SK-N-SH treated with all-trans-retinoic acid at 6 μM for 48 hours (cell line): Measurements from ENCODE around the gene MITF.

ENCODE experiments used
- ATAC-seq: fragments of 200-7000 bp; cut with Tn5 transposase; 3 replicates; pipeline ENCODE4 v1.9.1; 2020; ENCODE audit warnings: mild to moderate bottlenecking, moderate library complexity
- ARNTL ChIP-seq: fragments of 450-650 bp; formaldehyde crosslinking; IDR thresholded peaks from 2 replicates; pipeline ENCODE4 v1.5.0; 2020; ENCODE audit warnings: low read depth, mild to moderate bottlenecking, moderate library complexity, borderline replicate concordance
- BACH2 ChIP-seq: fragments of 250-450 bp; sonication (Bioruptor Pico); IDR thresholded peaks from 2 replicates; pipeline ENCODE4 v1.9.0; 2021; ENCODE audit warnings: mild to moderate bottlenecking, borderline replicate concordance
- CREB5 ChIP-seq: fragments of 250-450 bp; sonication (Bioruptor Pico); IDR thresholded peaks from 2 replicates; pipeline ENCODE4 v1.5.1; 2020; ENCODE audit warnings: low read depth, mild to moderate bottlenecking, moderate library complexity
- CSDC2 ChIP-seq: fragments of 250-450 bp; sonication (Bioruptor Pico); IDR thresholded peaks from 2 replicates; pipeline ENCODE4 v1.5.0; 2020; ENCODE audit warnings: mild to moderate bottlenecking, moderate library complexity
- CSRNP3 ChIP-seq: fragments of 250-450 bp; sonication (Bioruptor Pico); IDR thresholded peaks from 2 replicates; pipeline ENCODE4 v1.5.1; 2021; ENCODE audit warnings: mild to moderate bottlenecking, moderate library complexity
- ESRRG ChIP-seq: fragments of 250-450 bp; sonication (Bioruptor Pico); IDR thresholded peaks from 2 replicates; pipeline ENCODE4 v1.6.1; 2021; ENCODE audit warnings: mild to moderate bottlenecking
- ISL1 ChIP-seq: fragments of 250-450 bp; sonication (Bioruptor Pico); IDR thresholded peaks from 2 replicates; pipeline ENCODE4 v2.1.2; 2022; ENCODE audit warnings: mild to moderate bottlenecking, moderate library complexity
- OSR1 ChIP-seq: fragments of 250-450 bp; sonication (Bioruptor Pico); IDR thresholded peaks from 2 replicates; pipeline ENCODE4 v1.8.0; 2022; ENCODE audit warnings: moderate library complexity, mild to moderate bottlenecking, inconsistent platforms
- PATZ1 ChIP-seq: fragments of 250-450 bp; sonication (Bioruptor Pico); IDR thresholded peaks from 2 replicates; pipeline ENCODE4 v1.8.0; 2020; ENCODE audit warnings: mild to moderate bottlenecking, moderate library complexity, borderline replicate concordance
- PPARA ChIP-seq: fragments of 250-450 bp; sonication (Bioruptor Pico); IDR thresholded peaks from 2 replicates; pipeline ENCODE4 v1.5.0; 2020; ENCODE audit warnings: mild to moderate bottlenecking, borderline replicate concordance
- RARB ChIP-seq: fragments of 250-450 bp; sonication (Bioruptor Pico); IDR thresholded peaks from 2 replicates; pipeline ENCODE4 v1.8.0; 2021; ENCODE audit warnings: mild to moderate bottlenecking, moderate library complexity
- SNAI2 ChIP-seq: fragments of 250-450 bp; sonication (Bioruptor Pico); IDR thresholded peaks from 2 replicates; pipeline ENCODE4 v1.5.0; 2020; ENCODE audit warnings: mild to moderate bottlenecking, moderate library complexity
- TCF4 ChIP-seq: fragments of 250-450 bp; sonication (Bioruptor Pico); IDR thresholded peaks from 2 replicates; pipeline ENCODE4 v1.8.0; 2021; ENCODE audit warnings: mild to moderate bottlenecking, moderate library complexity, borderline replicate concordance
- TOX ChIP-seq: fragments of 250-450 bp; sonication (Bioruptor Pico); IDR thresholded peaks from 2 replicates; pipeline ENCODE4 v1.8.0; 2021; ENCODE audit warnings: mild to moderate bottlenecking, moderate library complexity, borderline replicate concordance
- TSHZ2 ChIP-seq: fragments of 250-450 bp; sonication (Bioruptor Pico); IDR thresholded peaks from 2 replicates; pipeline ENCODE4 v1.5.0; 2020; ENCODE audit warnings: mild to moderate bottlenecking, moderate library complexity
- ZC3H10 ChIP-seq: fragments of 250-450 bp; sonication (Bioruptor Pico); IDR thresholded peaks from 2 replicates; pipeline ENCODE4 v1.5.1; 2021; ENCODE audit warnings: mild to moderate bottlenecking, moderate library complexity
- ZFP3 ChIP-seq: fragments of 250-450 bp; sonication (Bioruptor Pico); IDR thresholded peaks from 2 replicates; pipeline ENCODE4 v1.5.0; 2020; ENCODE audit warnings: mild to moderate bottlenecking, moderate library complexity
- ZNF565 ChIP-seq: fragments of 450-650 bp; formaldehyde crosslinking; conservative IDR thresholded peaks from 2 replicates; pipeline ENCODE4 v1.5.0; 2020; ENCODE audit warnings: low read depth, mild to moderate bottlenecking, moderate library complexity
- ZNF70 ChIP-seq: fragments of 450-650 bp; formaldehyde crosslinking; IDR thresholded peaks from 2 replicates; pipeline ENCODE4 v1.5.0; 2020; ENCODE audit warnings: mild to moderate bottlenecking, moderate library complexity
- ZNF8 ChIP-seq: fragments of 450-650 bp; formaldehyde crosslinking; IDR thresholded peaks from 2 replicates; pipeline ENCODE4 v1.5.0; 2020; ENCODE audit warnings: mild to moderate bottlenecking, moderate library complexity

The MITF gene

GRCh38 chr3:69936266-69936665 is 197.0 kb downstream of the MITF start:
- no peak for ATAC-seq

GRCh38 chr3:69938061-69938460 is 198.8 kb downstream of the MITF start:
- no peak for ATAC-seq

More at GRCh38 chr3:69936266-69936665, 197.0 kb downstream of the MITF start:
- TF ChIP-seq TSHZ2 (CRISPR knock-in tag) (no peak), BACH2 (no peak), ZNF565 (CRISPR knock-in tag) (no peak), OSR1 (CRISPR knock-in tag) (no peak), ZC3H10 (CRISPR knock-in tag) (no peak), RARB (CRISPR knock-in tag) (no peak), ESRRG (CRISPR knock-in tag) (no peak), PPARA (CRISPR knock-in tag) (no peak), ARNTL (CRISPR knock-in tag) (no peak), ZNF70 (CRISPR knock-in tag) (no peak), CREB5 (CRISPR knock-in tag) (no peak), ZNF8 (CRISPR knock-in tag) (no peak), CSDC2 (CRISPR knock-in tag) (no peak), SNAI2 (CRISPR knock-in tag) (no peak), TOX (CRISPR knock-in tag) (no peak), ZFP3 (no peak)

GRCh38 chr3:69938931-69939330 is 199.7 kb downstream of the MITF start:
- no peak for ATAC-seq
- no peak for TF ChIP-seq ZNF8 (CRISPR knock-in tag)
- TF ChIP-seq TCF4 (CRISPR knock-in tag) = no peak
- no peak for TF ChIP-seq BACH2
- no peak for TF ChIP-seq ARNTL (CRISPR knock-in tag)
- TF ChIP-seq ZNF70 (CRISPR knock-in tag) = no peak
- no peak for TF ChIP-seq PATZ1 (CRISPR knock-in tag)
- no peak for TF ChIP-seq CREB5 (CRISPR knock-in tag)
- TF ChIP-seq ESRRG (CRISPR knock-in tag) = no peak
- no peak for TF ChIP-seq TOX (CRISPR knock-in tag)
- TF ChIP-seq ZFP3 = no peak
- no peak for TF ChIP-seq RARB (CRISPR knock-in tag)
- TF ChIP-seq SNAI2 (CRISPR knock-in tag) = no peak
- TF ChIP-seq ISL1 (CRISPR knock-in tag) = no peak
- no peak for TF ChIP-seq CSRNP3 (CRISPR knock-in tag)
- TF ChIP-seq OSR1 (CRISPR knock-in tag) = no peak

More at GRCh38 chr3:69938061-69938460, 198.8 kb downstream of the MITF start:
- TF ChIP-seq ESRRG (CRISPR knock-in tag) = no peak
- no peak for TF ChIP-seq TOX (CRISPR knock-in tag)
- TF ChIP-seq SNAI2 (CRISPR knock-in tag) = no peak
- TF ChIP-seq TSHZ2 (CRISPR knock-in tag) = no peak
- no peak for TF ChIP-seq ZNF565 (CRISPR knock-in tag)
- TF ChIP-seq, all 23 proteins: peak for 0
